HepG2 (cell line): Measurements from ENCODE around the gene GPATCH2. TPM values are rescaled to one million over a fixed set of nuclear protein-coding genes. Genes with fewer than 3 reads are reported as not detected.

ENCODE experiments used
- ATAC-seq: fragments of 200-7000 bp; cut with Tn5 transposase; 3 replicates; pipeline ENCODE4 v1.9.1; 2020; ENCODE audit warnings: mild to moderate bottlenecking, moderate library complexity
- BruUV-seq: library from RNA; stranded (reverse); fragments of 400-500 nt; replicated peaks from 2 replicates; lab custom pipeline; 2021; lab: Mats Ljungman, UMichigan
- CTCF ChIA-PET: fragments of 300-600 bp; formaldehyde crosslinking; extraction: SDS; loops from one replicate; lab custom pipeline; 2021; ENCODE audit warnings: low total read pairs, inconsistent platforms, low intra/inter-chr PET ratio; lab: Yijun Ruan, JAX
- POLR2A ChIA-PET: fragments of 350-600 bp; sonication (Branson Sonifier 250); formaldehyde crosslinking; loops from one replicate; lab custom pipeline; 2020; ENCODE audit warnings: antibody characterized with exemption, inconsistent platforms; lab: Yijun Ruan, JAX
- DNase-seq: peaks from one replicate; pipeline ENCODE4 v3.0.0-alpha.2; 2015; ENCODE audit warnings: low spot score
- FAIRE-seq: peaks from 3 replicates; lab custom pipeline; 2011; peaks lifted over from hg19 to GRCh38; lab: Jason Lieb, UNC
- H2AFZ ChIP-seq: one replicate; pipeline ENCODE4 v1.6.1; 2011; ENCODE audit warnings: low read length, inconsistent platforms
- H3K27ac ChIP-seq: fragments of 300-600 bp; 3 replicates; pipeline ENCODE4 v1.8.0; 2011; ENCODE audit warnings: mixed run types, mild to moderate bottlenecking, mixed read lengths, low read length, inconsistent platforms; ENCODE audit not compliant: insufficient read depth; ENCODE audit errors: extremely low read length
- H3K27me3 ChIP-seq, 2 experiments: fragments of 200-600 bp in 1 of 2; 2 replicates in 1 of 2; 3 replicates in 1 of 2; pipeline versions ENCODE4 v1.6.0 to v1.8.0; 2011; ENCODE audit warnings: low read length in 2 of 2, mild to moderate bottlenecking in 2 of 2, moderate library complexity in 2 of 2, inconsistent platforms in 1 of 2; ENCODE audit not compliant: insufficient read depth in 2 of 2, control insufficient read depth in 1 of 2
- H3K36me3 ChIP-seq, 2 experiments: fragments of 200-600 bp in 1 of 2; replicated peaks in 1 of 2; 2 replicates in 1 of 2; 3 replicates in 1 of 2; pipeline versions ENCODE4 v1.5.1 to v1.8.0; 2011; ENCODE audit warnings: low read length in 2 of 2, inconsistent platforms in 1 of 2; ENCODE audit not compliant: insufficient read depth in 2 of 2, control insufficient read depth in 1 of 2
- H3K4me1 ChIP-seq: 2 replicates; pipeline ENCODE4 v1.5.1; 2012; ENCODE audit warnings: low read length, inconsistent platforms; ENCODE audit not compliant: insufficient read depth
- H3K4me2 ChIP-seq: 2 replicates; pipeline ENCODE4 v1.6.0; 2011; ENCODE audit warnings: low read depth, low read length, inconsistent platforms
- H3K4me3 ChIP-seq, 3 experiments: fragments of 200-600 bp in 1 of 3; sonication (generic), shearing (Covaris generic) in 1 of 3; replicated peaks in 1 of 3; 2 replicates each; pipeline ENCODE4 v1.5.1; 2011 to 2016; ENCODE audit warnings: low read length in 3 of 3, inconsistent platforms in 2 of 3, low read depth in 2 of 3, mild to moderate bottlenecking in 2 of 3, control low read depth in 1 of 3, mixed read lengths in 1 of 3; ENCODE audit not compliant: insufficient read depth in 1 of 3
- H3K79me2 ChIP-seq: one replicate; pipeline ENCODE4 v1.6.1; 2011; ENCODE audit warnings: low read length, inconsistent platforms; ENCODE audit not compliant: insufficient read depth
- H3K9ac ChIP-seq: 2 replicates; pipeline ENCODE4 v1.6.0; 2011; ENCODE audit warnings: mild to moderate bottlenecking, low read depth, low read length, inconsistent platforms; ENCODE audit not compliant: insufficient read depth
- H3K9me3 ChIP-seq: 2 replicates; pipeline ENCODE4 v1.5.1; 2012; ENCODE audit warnings: mild to moderate bottlenecking, low read length
- H4K20me1 ChIP-seq: 2 replicates; pipeline ENCODE4 v1.6.0; 2011; ENCODE audit warnings: inconsistent platforms, mild to moderate bottlenecking, low read length, moderate library complexity; ENCODE audit not compliant: insufficient read depth
- BRD4 ChIP-seq: sonication (generic); formaldehyde crosslinking; IDR thresholded peaks from 2 replicates; pipeline ENCODE4 v1.4.0; 2020; ENCODE audit warnings: missing genetic modification reagents
- DRAP1 ChIP-seq: IDR thresholded peaks from 2 replicates; pipeline ENCODE4 v1.6.1; 2016; ENCODE audit warnings: missing genetic modification reagents, missing compliant biosample characterization
- E2F2 ChIP-seq: sonication (generic); formaldehyde crosslinking; IDR thresholded peaks from 2 replicates; pipeline ENCODE4 v1.4.0; 2020; ENCODE audit warnings: missing genetic modification reagents, borderline replicate concordance
- HDAC2 ChIP-seq: sonication (generic); formaldehyde crosslinking; IDR thresholded peaks from 2 replicates; pipeline ENCODE4 v1.4.0; 2020; ENCODE audit warnings: missing genetic modification reagents
- KDM1A ChIP-seq: IDR thresholded peaks from 2 replicates; pipeline ENCODE4 v1.6.1; 2016; ENCODE audit warnings: missing compliant biosample characterization
- NR2F2 ChIP-seq: IDR thresholded peaks from 2 replicates; pipeline ENCODE4 v1.6.1; 2012; ENCODE audit warnings: low read depth, inconsistent platforms, borderline replicate concordance
- TMF1 ChIP-seq: sonication (generic); formaldehyde crosslinking; IDR thresholded peaks from 2 replicates; pipeline ENCODE4 v1.8.1; 2022; ENCODE audit warnings: low read depth, missing genetic modification reagents
- ZBTB14 ChIP-seq: sonication (generic); formaldehyde crosslinking; IDR thresholded peaks from 2 replicates; pipeline ENCODE4 v1.4.0; 2020; ENCODE audit warnings: missing genetic modification reagents
- ZNF331 ChIP-seq: sonication (generic); formaldehyde crosslinking; IDR thresholded peaks from 2 replicates; pipeline ENCODE4 v1.4.0; 2020; ENCODE audit warnings: missing genetic modification reagents
- ZNF33B ChIP-seq: sonication (generic); formaldehyde crosslinking; IDR thresholded peaks from 2 replicates; pipeline ENCODE4 v1.5.1; 2020; ENCODE audit warnings: mild to moderate bottlenecking, missing genetic modification reagents
- ZNF576 ChIP-seq: sonication (generic); formaldehyde crosslinking; IDR thresholded peaks from 2 replicates; pipeline ENCODE4 v1.4.0; 2020; ENCODE audit warnings: mild to moderate bottlenecking, missing genetic modification reagents
- ZNF615 ChIP-seq: sonication (generic); formaldehyde crosslinking; IDR thresholded peaks from 2 replicates; pipeline ENCODE4 v1.5.0; 2020; ENCODE audit warnings: mild to moderate bottlenecking, missing genetic modification reagents, borderline replicate concordance
- ZNF660 ChIP-seq: sonication (generic); formaldehyde crosslinking; IDR thresholded peaks from 2 replicates; pipeline ENCODE4 v1.5.1; 2020; ENCODE audit warnings: mild to moderate bottlenecking, low read depth, missing genetic modification reagents, borderline replicate concordance
- ZNF7 ChIP-seq: IDR thresholded peaks from 2 replicates; pipeline ENCODE4 v1.6.1; 2016; ENCODE audit warnings: missing biosample characterization, missing genetic modification reagents
- in situ Hi-C: cut with HindIII; loops from 2 replicates; pipeline ENCODE4 v1.10.0; 2017; ENCODE audit warnings: low pct_unique_long_range_greater_than_20kb; ENCODE audit not compliant: extremely low pct_ligation_motif_present
- intact Hi-C: fragments of 100-400 bp; cut with micrococcal nuclease; formaldehyde crosslinking; loops from one replicate; pipeline ENCODE4 v1.10.0; 2022; ENCODE audit not compliant: unreplicated experiment
- polyA plus RNA-seq, 8 experiments: library from polyadenylated mRNA; depleted of rRNA in 3 of 8; stranded (reverse) in 7 of 8; unstranded in 1 of 8; fragments of >200 nt; fragmentation: Illumina TruSeq in 4 of 8; extraction: Trizol in 4 of 8; gene quantifications; 2 replicates each; pipeline versions ENCODE4 v1.2.1 to v1.2.3, GENCODE V29; 2011 to 2016; ENCODE audit warnings: low read depth in 4 of 8, missing spikeins in 1 of 8, mixed read lengths in 1 of 8; ENCODE audit not compliant: insufficient read depth in 1 of 8
- total RNA-seq, 5 experiments: library from RNA; depleted of rRNA; stranded (reverse); fragments of >200 nt; fragmentation: Illumina TruSeq; extraction: Trizol; gene quantifications; 2 replicates each; pipeline ENCODE4 v1.2.3, GENCODE V29; 2016; ENCODE audit warnings: low read depth in 1 of 5

The GPATCH2 gene
- total and polyA plus RNA-seq, 2 of the 13 experiments (the other 11 are each of a cell fraction or from before 2014, with no cell fraction given) = 3.5 to 15.7 TPM

GRCh38 chr1:217493290-217493689, 137.6 kb downstream of the GPATCH2 start (continued):
- TF ChIP-seq ZNF660 (CRISPR knock-in tag) = no peak
- no peak for TF ChIP-seq ZNF576 (CRISPR knock-in tag)
- no peak for TF ChIP-seq NR2F2
- no peak for TF ChIP-seq TMF1 (CRISPR knock-in tag)
- TF ChIP-seq ZNF615 = no peak
- TF ChIP-seq, all 625 proteins: peak for 0

GRCh38 chr1:217484871-217485270, 146.0 kb downstream of the GPATCH2 start:
- CTCF ChIA-PET = no interaction called here
- no peak for FAIRE-seq
- Histone ChIP-seq H3K27ac (no peak overlapping the region), H3K27me3 (no peaks in the 10 kb centered on the region), H3K4me1 (no peaks in the 10 kb centered on the region), H3K79me2 (no peaks in the 10 kb centered on the region), H3K4me2 (no peak overlapping the region), H3K9ac (no peak overlapping the region), H3K36me3 (no peaks in the 10 kb centered on the region), H3K4me3 (no peak overlapping the region), H3K9me3 (no peaks in the 10 kb centered on the region), H4K20me1 (no peaks in the 10 kb centered on the region)
- POLR2A ChIA-PET = no interaction called here
- ATAC-seq = no peak
- intact Hi-C loops (no loop called here), in situ Hi-C loops (no loop called here)
- no peak for DNase-seq
- TF ChIP-seq E2F2 (CRISPR knock-in tag) (no peak), KDM1A (CRISPR knock-in tag) (no peak), DRAP1 (no peak), HDAC2 (CRISPR knock-in tag) (no peak), ZNF7 (CRISPR knock-in tag) (no peak), ZNF331 (no peak), ZNF33B (no peak), BRD4 (CRISPR knock-in tag) (no peak), ZBTB14 (CRISPR knock-in tag) (no peak)
- TF ChIP-seq, all 625 proteins: peak for 0
- no peak overlapping the region for H2AFZ ChIP-seq
- BruUV-seq = no TSS peak
